Activated gamma-delta T cell (primary cell): ENCODE data around the gene PRKCA.
"Not testable (repeated sequence)": the region's sequence is repeated elsewhere in the genome, so short reads cannot be mapped to it uniquely, and the experiment has no call there.

Experiments used
- DNase-seq: peaks from one replicate; lab custom pipeline; 2025; lab: John Stamatoyannopoulos, UW

PRKCA gene

DNA sequence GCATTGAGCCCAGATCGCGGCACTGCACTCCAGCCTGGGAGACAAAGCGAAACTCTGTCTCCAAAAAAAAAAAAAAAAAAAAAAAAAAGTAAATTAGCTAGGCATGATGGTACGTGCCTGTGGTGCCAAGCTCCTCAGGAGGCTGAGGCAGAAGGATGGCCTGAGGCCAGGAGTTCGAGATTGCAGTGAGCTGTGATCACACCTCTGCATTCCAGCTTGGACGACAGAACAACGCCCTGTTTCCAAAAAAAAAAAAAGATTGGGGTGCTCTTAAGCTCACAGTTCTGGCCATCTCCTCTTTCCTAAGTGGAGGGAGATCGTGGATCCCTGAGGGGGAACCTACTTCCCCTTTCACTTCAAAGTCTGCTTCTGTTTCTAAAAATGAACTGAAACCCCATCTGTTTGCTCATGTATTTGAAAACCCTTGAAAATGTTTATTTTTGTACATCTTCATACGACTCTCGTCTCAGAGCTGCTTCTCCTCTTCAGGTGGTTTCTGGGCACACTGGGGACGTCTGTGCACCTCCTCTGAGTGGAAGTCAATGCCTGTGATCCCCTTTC is 138.8 kb downstream of the PRKCA start:
- no peak for DNase-seq

DNA sequence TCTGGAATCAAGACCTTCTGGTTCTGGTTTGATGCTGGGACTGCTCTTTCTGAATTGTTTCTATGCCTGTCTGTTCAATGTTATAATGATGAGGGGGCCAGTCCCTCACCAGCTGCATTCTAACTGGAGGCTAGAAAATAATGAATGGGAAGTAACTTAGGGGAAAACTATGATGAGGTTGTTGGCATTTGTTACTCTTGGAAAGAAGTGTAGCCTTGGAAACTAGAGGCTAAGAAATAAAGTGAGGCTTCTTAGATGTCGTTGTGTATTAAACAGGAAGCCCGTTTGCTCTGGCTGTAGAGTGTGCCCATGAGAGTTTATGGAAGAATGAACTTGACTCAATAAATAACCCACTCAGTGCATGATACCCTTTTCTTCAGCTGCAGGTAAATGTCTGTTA is 140.8 kb downstream of the PRKCA start:
- DNase-seq, result no peak

DNA sequence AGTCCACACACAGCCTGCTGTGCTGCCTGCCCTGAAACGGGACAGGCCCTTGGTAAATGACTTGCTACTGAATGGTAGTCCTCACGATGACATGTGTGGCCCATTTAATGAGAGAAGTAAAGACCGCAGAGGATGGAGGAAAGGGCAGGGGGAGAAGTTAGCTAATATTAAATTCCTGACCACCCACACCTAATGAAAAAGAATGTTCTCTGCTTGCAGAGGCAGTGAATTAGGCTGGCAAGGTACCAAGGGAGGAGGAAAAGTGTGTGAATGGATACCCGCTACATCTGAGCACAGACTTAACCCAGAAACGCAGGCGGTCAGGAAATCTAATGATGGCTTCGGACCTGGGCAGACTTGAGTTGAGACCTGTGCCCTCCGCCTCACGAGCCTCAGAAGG is 141.2 kb downstream of the PRKCA start:
- DNase-seq, result no peak

DNA sequence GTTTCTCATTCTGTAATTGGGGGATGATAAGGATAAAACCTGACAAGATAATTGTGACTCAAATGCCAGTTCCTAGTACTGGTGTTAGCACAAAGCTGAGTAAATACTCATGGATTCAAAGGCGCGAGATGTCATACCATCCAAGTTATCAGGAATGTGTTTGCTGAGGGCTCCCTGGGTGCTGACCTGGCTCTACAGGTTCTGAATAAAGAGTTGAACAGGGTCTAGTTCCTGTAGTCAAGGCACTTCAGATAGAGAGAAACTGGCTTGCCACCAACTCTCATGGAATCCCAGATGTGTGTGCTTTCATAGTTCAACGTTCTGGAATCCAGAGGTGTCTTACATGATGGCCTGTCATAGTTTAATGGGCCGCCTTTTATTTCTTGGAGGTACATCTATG is 141.6 kb downstream of the PRKCA start:
- DNase-seq, result no peak

DNA sequence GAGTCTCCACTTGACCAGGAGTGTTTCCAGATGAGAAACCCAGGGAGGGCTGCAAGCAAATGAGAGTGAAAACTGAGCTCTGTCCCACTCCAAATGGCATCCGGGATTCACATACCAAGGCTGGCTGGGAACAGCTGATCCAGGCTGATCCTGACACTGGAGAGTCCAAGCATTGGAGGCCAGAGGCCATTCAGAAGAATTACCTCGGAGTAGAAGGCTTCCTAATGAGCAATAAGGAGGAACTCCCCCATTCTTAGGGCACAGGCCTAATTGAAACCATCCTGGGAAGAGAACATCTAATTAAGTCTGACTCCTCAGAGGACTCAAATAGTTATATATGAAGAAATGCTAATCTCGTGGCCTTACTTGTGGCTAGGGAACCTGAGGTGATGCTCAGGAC is 142.8 kb downstream of the PRKCA start:
- DNase-seq, result no peak

DNA sequence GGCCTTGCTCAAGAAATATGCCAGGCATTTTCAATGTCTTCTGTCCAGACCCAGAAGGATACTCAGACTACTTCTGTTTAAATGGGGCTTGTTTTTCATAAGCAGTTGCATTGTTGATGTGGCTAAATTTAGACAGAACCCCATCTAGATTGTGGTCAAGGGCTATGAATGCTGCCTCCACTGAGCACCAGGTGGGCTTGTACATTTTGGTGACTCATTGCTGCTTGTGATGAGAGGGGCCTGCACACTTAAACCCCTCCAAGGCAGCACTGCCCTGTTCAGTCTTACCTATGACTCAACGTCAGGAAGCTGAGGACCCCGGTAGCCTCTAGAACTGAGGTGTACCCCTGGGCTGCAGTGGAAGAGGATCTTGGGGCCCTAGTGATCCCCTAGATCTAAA is 144.0 kb downstream of the PRKCA start:
- DNase-seq, result no peak

DNA sequence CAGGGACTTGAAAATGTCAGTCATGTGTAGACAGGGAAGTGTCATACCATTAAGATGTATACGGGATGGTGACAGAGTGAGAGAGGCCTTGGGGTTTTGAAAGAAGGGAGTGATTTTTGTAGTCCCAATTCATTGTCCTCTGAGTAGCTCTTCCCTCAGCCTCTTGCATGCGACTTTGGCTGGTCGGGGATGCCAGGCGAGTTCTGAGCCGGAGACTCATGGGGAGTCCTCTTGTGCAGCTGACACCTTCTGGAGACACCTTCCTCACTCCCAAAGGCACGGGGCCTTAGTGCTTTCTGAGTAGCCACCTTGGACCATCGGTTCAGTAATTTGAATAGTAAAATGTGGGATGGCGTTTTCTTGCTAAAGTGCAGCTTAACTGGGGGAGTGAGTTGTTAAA is 144.7 kb downstream of the PRKCA start:
- DNase-seq, result no peak

DNA sequence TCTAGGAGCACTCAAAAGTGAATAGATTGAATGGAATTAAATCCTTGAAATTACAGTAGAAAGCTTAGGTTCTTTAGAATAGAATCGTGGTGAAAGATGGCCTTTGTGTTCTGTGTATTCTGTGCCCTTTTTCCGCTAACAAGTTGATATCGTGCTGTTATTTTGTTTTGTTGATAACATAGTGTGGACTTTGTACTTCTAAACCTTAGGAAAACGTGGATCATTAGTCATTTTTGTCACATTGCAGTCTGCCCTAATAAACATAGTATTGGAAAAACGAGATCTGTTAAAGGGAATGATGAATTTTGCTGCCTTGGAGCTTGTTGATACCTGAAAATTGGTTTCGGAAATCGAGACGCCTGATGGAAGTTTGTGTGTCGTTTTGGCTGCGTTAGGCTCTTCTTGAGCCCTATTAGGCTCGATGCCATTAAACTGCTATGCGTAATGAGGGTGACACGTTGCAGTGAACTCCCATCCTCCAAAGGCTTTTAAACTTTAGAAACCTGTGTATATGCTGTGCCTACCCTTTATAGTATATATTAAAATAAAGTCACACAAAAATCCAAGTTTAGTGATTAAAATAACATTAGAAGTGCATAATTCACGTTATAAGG is 145.7 kb downstream of the PRKCA start:
- DNase-seq, result no peak

DNA sequence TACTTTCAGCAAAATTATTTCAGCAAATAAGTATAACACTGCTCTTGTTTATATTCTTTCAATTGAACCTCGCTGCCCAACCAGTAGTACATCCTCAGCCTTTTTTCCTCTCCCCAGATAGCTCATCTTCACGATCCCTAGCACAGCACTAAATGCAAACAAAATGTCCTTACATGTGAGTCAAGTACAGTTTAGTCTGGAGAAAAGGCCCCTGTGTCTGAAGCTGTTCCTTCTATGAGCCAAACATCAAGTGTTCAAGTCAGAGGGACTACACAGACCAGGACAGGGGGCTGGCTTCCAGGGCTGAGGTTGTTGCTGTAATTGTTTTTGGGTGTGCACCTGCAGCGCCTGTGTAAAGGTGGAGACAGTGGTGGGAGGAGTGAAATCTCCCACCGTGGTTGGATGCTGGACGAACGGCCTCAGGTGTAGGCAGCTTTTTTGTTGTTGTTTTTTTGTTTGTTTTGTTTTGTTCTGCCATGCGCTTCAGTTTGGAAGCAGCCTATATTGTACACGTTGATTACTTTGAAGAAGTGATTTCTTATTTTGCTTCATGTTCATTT is 147.1 kb downstream of the PRKCA start:
- no peak for DNase-seq

DNA sequence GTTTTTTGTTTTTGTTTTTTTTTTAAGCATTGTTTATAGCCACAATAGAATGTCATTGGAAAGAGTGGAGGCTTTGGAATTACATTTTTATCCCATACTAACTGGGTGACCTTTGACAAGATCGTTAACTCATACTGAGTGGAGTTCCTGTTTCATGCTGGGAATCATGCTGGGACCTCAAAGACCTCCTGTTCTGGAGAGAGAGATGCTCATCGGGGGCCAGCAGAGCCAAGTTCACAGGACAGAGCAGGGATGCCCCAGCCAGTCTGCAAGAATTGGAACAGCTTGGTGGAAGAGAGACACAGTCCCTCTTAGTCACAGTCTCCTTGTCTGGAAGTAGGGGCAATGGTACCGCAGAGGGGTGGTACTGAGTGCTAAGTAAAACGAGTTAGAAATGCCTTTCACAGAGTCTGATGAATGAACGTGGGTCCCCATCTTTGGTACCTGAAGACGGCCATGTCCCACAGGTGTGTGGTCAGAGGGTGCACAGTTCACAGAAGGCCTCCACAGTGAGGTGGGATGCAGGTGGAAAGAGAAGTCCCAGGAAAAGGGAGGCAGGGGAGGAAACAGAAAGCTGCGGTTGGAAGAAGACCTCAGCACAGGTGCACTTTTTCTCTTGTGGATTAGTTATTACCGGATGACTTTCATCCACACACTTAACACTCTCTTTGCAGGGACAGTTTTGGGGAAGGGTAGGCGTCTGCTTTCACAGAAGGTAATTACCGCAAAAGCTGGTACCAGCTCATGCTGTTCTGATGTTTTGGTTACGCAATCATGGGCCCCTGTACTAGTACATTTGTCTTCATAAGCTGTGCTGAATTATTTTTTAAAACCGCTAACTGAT is 147.8 kb downstream of the PRKCA start:
- DNase-seq, result no peak

DNA sequence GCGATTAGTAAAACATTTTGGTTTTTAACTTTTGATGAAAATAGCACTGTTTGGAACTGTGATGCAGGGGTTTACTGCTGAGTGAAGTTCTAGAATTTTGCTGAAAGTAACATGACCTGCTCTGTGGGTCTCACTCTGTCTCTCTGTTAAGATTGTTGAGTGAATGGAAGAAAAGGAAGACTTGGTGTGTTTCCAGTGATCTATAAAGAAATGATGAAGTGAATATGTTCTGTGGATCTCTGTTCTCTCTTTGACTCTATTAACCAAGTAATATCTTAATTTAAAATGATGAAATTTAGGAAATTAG is 148.4 kb downstream of the PRKCA start:
- no peak for DNase-seq

DNA sequence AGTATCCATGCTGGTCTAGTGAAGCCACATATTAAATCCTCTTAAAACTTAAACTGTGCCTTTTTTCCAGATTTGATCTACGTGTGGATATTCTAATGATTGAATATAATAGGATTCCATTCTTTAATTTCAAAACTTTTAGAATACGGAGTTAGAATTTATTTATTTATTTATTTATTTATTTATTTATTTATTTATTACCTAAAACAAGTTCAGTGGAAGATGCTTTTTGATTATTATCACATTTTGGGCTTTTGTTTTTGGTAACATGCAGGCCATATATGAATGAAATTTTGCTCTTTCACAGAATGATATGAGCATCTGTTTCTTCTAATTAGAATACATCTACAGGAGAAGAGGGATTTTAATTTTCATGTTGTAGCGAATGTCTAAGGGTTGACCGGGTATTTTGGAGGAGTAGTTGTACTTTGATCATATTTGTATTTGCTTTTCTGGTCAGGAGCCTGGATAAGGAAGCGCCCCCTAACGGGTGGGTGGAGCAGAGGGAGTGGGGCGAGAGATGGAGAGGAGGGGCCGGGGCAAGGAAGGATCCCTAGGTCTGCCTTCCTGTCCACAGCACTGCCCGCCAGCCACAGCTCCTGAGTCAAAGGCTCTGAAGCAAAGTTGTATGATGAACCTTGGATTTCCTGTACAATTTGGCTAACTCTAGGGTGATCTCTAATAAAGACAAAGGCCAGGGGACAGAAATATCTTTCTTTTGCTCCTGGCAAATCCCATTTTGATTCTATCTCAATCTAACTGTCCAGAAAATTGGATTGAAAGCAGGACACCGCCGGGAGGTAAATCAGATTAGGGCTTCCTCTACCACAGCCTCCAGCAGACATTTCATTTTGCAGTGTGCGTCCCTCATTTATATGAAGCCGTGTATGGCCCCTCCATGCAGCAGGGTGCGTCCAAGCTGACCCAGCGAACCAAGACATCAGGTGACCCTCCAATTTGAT is 149.1 kb downstream of the PRKCA start:
- no peak for DNase-seq

DNA sequence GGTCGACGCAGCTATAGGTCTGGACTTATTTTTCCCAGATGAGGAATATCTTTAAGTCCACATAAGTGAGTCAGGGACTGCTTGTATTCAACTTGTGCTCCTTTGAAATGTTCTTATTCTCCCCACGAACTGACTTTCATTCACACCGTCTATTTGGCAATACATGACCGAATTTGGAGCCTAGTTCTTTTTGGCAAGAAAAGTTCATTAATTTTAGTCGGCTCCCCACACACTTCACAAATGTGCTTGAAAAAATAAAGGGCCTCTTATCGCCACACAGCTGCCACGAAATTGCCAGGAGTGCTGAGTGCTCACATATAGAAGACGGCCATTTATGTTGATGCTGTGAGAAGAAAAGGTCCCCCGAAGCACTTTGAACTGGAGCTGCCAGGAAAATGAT is 152.6 kb downstream of the PRKCA start:
- DNase-seq, result no peak

DNA sequence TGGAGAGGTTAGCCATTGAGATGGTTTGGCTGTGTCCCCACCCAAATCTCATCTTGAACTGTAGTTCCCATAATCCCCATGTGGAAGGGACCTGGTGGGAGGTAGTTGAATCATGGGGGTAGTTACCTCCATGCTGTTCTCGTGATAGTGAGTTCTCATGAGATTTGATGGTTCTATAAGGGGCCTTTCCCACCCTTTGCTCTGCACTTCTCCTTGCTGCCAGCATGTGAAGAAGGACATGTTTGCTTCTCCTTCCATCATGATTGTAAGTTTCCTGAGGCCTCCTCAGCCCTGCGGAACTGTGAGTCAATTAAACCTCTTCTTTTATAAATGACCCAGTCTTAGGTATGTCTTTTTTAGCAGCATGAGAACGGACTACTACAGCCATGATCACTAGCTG is 155.1 kb downstream of the PRKCA start:
- DNase-seq, result not testable (repeated sequence)

DNA sequence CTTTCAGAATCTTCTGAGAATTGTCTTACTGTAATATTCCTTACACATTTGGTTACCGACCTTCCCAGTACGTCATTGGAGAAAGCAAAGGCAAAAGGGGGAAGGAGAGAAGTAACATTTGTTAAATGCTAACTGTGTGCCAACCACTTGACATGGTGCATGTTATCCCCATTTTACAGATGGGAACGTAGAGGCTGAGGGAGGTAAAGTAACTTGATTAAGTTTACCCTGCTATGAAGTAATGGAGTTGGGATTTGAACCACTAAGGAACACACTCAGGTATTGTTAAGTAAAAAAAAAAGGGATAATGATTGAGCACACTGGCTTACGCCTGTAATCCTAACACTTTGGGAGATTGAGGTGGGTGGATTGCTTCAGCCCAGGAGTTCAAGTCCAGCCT is 156.4 kb downstream of the PRKCA start:
- DNase-seq, result no peak

DNA sequence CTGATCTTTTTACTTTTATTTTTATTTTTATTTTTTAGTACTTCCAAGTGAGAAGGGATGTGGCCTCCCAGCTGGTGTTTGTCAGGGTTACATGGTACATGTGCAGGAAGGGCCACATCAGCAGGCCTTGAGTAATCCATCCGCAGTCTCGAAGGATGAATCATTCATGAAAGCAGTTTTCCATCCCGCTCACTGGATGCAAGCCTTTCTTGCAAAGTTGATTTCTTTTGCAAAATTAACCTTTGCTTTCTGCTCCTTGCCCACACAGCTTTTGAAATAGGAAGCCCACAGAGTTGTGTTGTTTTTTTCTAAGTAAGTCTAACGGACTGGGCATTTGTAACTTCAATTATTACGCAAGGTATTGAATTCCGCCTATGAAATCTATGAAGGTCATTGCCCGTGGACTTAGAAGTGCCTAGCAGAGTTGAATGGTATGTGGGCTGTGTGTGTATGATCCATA is 157.4 kb downstream of the PRKCA start:
- DNase-seq, result no peak

DNA sequence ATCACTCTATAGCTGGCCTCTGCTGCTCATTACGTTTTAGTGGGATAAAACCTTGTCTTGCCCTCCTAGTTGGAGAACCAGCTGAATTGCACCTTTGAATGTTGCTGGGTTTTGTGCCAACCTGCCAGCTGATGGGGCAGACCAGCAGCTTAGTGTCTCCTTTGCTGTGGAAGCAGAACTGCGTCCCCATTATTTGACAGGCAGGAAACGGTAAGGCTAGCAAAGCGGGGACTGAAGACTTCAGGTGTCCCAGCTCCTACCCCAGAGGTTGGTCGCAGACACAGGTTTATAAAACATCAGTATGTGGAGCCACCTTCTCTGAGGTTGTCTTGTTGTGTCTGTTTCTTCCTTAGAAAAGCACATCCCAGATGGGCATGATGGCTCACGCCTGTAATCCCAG is 158.1 kb downstream of the PRKCA start:
- no peak for DNase-seq

DNA sequence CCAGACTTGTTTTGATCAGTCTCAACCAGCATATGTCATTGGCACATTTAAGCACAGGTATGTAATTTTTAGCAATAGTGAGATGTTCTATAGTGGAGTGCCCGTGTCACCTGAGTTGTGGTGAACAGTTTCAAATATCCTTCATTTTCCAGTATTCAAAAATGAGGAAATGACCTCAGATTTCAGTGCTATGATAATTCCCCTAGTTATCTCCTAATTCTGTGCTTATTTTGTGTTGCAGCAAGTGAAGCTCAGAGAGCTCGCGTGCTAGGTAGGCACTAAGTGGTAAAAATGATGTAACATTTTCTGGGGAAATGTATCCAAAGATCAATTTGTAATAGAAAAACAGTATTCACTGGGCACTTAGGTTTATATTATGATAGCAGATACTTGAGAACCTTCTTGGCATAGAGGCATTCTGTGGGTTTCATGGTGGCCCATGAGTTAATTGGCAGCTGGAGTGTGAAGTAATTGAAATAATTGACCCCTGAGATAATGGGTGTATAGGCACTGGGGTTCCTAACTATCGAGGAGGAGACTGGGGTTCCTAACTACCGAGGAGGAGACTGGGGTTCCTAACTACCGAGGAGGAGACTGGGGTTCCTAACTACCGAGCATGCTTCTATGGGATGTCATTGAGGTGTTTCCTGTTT is 159.1 kb downstream of the PRKCA start:
- no peak for DNase-seq

DNA sequence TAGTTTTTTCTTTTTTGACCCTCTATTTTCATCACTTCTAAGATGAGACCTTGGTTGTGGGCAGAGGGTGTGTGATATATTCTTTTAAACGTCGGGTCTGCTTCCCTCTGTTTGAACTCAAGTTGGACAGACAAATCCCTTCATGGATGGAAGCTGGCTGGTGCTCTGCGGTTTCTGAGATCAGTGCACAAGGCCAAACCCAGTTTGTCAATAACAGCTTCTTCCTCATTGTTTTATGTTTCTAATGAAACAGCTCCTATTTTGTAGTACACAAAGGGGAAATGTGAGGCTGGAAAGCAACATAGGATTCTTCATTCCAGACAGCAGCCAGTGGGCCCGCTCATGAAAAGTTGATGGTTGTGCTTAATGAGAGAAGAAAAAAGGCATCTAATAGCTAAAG is 159.6 kb downstream of the PRKCA start:
- DNase-seq, result no peak

DNA sequence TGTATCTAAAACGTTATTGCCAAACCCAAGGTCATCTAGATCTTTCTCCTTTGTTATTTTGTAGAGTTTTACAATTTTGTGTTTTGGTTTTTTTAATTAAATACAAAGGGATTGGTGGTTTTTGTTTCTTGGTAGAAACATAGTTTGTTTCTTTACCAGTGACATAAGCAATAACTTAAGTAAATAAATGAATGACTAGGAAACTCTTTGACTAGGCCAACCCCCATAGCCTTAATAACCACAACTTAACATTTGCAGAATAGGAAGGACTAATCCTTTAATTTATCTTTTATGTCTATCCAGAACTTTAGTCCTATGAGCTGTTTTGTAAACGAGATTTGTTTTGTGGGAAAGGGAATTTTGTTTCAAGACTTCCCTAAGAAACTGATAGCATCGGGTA is 162.5 kb downstream of the PRKCA start:
- DNase-seq, result no peak

DNA sequence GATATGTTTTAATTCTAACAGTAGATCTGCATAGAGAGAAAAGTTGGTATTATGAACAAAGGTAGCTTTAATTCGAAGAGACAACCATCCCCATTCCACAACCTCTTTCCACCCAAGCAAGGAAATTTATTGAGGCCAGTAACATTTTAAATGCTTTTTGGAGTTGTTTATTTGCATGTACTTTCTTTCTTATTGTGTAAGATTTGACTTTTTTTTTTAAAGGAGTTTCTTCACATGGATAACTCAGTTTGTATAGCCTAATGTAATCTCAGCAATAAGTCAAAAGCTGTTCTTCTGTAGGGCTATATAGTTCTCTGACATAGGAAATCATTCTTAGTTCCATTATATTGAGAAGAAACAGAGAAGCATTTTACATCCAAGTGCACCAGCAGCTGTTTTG is 163.3 kb downstream of the PRKCA start:
- DNase-seq, result no peak
